NCI-H524 (cell line): Measurements from ENCODE around the gene INTS11.

Experiments
- DNase-seq, 2 experiments: peaks; one replicate each; lab custom pipeline; 2025; lab: John Stamatoyannopoulos, UW

INTS11 gene

DNA sequence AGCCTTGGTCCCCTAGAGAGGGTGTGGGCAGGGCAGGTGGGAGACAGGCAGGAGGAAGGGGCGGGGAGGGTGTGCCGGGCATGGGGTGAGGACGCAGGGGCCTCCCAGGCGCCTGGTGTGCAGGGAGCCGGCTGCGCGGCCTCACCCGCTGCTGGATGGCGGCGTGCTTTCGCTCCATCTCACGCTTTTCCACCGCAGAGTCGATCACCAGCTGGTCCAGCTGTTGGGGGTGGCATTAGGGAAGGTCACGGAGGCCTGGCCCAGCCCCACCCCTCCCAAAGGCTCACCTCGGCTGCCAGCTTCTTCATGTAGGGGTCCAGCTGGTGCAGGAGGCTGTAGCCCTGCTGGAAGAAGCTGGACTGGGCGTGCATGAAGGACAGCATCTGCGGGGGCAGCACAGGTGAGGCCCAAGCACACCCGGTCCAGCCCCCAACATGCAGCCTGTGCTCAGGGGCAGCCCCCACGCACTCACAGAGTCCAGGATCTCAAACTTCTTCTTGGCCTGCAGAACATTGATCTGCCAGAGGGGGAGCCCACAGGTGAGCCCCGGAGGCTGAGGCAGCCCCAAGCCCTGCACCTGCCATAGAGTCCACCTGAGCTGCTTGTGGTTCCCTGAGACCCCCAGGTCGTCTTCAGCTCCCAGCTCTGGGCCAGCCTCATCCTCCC is 24.6 kb downstream of the INTS11 start:
- DNase-seq, result peak in 1 of 2 experiments; percentile 55

DNA sequence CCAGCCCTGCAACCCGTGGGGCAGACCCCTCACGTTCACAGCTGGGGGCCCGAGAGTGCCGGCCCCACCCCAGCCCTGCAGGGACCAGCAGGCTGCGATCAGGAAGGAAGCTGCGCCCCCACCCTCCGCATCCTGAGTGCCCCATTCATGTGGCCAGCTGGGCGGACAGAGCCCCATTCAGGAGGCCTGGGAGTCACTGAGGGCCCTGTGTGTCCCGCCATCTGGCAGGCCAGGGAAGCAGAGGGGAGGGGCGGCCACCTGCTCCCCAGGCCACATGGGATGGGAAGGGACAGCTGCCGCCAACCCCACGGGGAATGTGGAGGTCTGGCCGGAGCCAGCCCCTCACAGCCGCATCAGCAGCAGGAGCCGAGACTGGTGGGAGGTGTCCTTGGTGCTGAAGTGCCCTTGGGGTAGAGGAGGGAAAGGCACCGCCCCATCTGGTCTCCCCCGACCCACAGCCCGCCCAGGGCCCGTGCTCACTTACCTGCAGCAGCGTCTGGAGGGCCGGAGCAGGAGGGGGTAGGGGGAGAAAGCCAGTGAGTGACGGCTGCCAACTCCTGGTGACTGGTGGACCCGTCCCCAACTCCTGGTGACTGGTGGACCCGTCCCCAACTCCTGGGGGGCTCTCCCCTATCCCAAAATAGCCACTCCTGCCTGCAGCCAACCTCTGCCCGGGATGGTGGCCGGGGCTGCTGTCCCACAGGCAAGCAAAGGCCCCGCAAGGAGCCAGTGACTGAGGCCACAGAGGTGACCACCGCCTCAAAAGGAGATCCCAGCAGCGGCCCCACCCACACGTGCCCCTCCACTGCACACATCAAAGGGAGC is 25.4 kb downstream of the INTS11 start:
- DNase-seq, result peak; percentile 96 to 97

DNA sequence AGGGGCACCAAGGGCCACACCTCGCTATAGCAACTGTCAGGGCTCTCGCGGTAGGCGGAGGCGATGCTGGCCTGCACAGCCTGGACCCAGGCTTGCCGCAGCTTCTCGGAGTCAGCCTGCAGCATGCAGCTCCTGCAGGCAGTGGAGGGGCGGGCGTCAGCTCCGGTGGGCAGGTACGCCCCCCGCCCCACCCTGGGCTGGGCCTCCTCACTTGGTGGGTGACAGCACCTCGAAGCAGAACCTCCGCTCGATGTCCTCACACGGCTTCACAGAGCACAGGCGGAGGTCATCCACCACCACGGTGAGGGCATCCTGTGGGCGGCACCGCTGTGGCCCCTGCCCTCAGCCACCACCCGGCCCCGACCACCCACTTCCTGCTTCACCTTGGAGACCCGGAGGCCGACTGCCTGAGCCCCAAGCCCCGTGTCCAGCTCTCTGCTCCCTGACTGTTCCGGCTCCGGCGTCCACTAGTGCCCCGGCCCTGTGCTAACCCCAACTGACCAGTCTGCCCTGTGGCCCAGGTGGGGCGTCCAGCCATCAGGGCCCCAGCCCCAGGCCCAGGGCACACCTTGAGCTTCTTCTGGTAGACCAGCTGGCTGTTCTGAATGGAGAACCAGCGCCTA is 26.5 kb downstream of the INTS11 start:
- DNase-seq, result no peak

GRCh38 chr1:1296070-1297061 is 28.1 kb downstream of the INTS11 start:
- no peak for DNase-seq

DNA sequence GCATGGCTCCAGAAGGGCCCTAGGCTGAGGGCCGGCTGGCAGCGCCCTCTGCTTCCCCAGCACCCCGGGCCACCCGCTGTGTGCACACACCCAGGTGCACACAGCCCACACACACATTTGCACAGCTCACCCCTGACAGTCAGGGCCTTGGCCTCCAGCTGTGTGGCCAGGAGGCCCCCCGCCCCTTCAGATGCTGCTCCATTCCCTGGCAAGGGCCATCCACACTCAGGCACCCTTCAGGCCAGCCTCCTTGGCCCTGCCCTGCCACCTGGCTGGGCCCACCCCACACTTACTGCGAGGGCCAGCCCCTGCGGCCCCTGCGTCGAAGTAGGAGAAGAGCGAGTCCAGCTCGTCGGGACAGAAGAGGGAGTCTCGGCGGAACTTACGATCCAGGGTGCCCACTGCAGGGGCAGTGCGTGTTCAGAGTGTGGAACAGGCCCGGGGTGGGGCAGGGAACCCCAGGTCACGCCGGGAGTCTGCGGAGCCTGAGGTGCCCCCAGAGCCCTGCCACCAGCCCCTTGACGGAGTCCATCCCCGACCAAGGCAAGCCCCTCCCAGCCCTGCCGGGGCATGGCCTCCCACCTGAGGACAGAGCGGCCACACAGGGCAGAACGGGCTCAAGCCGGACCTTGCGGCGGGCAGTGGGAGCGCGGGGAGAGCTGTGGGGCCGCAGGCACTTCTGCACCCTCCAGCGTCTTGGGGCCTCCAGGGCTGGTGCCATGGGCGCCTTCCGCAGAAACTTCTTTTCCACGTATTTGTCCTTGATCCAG is 29.1 kb downstream of the INTS11 start:
- DNase-seq, result no peak

DNA sequence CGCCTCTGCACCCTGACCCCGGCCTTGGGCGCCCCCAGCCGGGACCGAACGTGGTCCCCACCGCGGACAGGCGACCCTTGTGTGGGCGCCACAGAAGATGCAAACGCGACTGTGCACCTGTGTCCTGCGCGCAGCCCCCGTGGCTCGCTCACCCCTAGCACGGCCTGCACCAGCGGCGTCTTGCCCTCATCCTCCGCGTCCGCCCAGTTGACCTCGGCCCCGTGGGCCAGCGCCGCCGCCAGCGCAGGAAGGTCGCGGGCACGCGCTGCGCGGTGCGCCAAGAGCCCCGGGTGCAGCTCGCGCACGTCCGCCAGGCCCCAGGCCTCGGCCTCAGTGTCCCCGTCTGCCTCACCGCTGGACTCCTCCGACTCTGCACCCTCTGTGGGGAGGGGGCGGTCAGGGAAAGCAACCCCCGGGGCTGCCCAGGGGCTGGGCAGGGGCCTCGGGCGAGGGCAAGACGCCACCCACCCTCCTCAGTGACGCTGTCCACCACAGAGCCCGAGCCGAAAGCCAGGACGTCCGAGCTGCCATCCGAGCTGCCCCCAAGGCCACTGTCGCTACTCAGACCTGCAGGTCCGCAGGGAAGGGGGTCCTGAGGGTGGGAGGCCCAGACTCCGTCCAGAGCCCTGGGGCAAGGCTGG is 30.1 kb downstream of the INTS11 start:
- no peak for DNase-seq

- DNase-seq, result no peak
Observed at GRCh38 chr1:1293263-1294249, 30.9 kb downstream of the INTS11 start.

- DNase-seq, result no peak
Observed at GRCh38 chr1:1292851-1293250, 31.6 kb downstream of the INTS11 start.

GRCh38 chr1:1292442-1292779 is 32.0 kb downstream of the INTS11 start:
- no peak for DNase-seq

DNA sequence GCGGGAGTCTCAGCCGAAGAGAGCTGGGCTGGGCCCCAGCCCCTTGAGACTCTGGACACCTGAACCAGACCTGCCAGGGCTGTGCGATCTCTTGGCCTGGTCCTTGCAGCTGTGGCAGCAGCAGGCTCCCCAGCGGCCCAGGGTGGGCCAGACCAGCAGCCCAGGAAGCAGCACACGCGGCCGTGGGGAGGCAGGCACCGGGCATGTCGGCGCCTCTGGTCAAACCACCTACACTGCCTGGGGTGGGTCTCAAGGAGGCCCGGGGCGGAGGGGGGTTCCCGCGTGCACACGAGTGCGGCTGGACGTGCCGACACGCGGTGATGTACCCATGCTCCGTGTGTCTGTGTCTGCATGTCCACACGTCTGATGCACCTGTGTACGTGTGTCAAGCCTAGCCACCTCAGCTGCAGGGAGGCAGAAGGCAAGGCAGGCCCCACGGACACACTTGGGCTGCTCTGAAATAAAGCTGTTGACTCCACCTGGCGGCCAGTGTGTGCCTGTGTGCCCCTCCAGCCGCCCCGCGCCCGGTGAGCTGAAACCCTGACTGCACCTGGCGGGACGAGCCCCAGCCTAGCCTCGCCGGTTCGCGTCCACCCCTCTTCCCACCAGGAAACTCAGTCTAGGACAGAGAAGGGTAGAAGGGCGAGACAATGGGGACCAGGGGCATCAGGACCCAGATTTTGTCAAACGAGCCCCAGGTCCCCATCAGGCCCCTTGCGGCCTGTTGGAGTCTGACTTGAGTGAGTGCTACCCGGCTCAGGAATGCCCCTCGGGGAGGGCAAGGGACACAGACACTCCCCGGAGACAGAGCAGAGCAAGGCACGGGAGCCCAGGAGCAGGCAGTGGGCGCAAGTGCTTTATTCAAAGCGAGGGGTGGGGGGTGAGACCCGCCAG is 32.7 kb downstream of the INTS11 start:
- peak in 1 of 2 experiments; percentile 69 for DNase-seq

DNA sequence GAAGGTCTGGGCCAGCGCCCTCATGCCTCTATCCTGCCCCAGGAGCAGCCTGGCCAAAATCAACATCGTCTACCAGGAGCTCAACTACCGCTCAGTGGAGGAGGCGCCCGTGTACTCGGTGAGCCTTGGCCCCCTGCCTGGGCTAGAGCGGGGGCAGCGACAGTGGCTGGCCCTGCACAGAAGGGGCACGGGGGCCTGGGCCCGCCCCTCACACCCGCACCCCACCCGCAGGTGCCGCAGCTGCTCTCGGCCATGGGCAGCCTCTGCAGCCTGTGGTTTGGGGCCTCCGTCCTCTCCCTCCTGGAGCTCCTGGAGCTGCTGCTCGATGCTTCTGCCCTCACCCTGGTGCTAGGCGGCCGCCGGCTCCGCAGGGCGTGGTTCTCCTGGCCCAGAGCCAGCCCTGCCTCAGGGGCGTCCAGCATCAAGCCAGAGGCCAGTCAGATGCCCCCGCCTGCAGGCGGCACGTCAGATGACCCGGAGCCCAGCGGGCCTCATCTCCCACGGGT is 33.4 kb downstream of the INTS11 start:
- no peak for DNase-seq

DNA sequence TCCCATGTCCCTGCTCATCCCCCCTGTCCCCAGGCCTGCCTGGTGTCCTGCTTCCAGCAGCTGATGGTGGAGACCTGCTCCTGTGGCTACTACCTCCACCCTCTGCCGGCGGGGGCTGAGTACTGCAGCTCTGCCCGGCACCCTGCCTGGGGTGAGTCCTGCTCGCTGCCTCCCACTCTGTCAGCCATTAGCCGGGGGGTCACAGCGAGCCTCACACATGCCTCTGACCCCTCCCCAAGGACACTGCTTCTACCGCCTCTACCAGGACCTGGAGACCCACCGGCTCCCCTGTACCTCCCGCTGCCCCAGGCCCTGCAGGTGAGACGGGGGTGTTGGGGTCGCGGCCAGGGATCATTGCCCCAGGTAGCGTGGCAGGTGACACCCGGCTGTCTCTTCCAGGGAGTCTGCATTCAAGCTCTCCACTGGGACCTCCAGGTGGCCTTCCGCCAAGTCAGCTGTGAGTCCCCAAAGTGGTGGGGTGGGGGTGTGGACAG is 34.2 kb downstream of the INTS11 start:
- DNase-seq, result peak in 1 of 2 experiments; percentile 50

GRCh38 chr1:1287288-1288110 is 37.0 kb downstream of the INTS11 start:
- no peak for DNase-seq

GRCh38 chr1:1286313-1287261 is 37.9 kb downstream of the INTS11 start:
- no peak for DNase-seq

DNA sequence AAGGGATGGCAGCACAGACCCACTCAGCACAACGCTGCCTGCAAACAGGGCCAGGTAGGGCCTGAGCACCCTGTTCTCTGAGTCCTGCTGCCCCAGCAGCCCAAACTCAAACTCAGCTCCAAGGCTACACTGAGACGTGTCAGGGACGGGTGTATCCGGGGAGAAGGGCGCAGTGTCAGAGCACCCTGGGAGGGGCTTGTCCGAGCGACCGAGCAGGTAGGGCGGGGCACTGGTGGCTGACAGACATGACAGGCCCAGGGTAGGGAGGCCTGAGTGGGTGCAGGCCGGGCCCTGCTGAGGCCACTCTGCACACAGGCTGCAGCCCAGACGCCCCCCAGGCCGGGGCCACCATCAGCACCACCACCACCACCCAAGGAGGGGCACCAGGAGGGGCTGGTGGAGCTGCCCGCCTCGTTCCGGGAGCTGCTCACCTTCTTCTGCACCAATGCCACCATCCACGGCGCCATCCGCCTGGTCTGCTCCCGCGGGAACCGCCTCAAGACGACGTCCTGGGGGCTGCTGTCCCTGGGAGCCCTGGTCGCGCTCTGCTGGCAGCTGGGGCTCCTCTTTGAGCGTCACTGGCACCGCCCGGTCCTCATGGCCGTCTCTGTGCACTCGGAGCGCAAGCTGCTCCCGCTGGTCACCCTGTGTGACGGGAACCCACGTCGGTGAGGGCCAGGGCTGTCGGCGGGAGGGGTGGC is 38.7 kb downstream of the INTS11 start:
- DNase-seq, result peak in 1 of 2 experiments; percentile 28
